Measurements from ENCODE around the gene CADM4.
"Not testable (repeated sequence)": the region's sequence is repeated elsewhere in the genome, so short reads cannot be mapped to it uniquely, and the experiment has no call there.

Gene CADM4, protein sequence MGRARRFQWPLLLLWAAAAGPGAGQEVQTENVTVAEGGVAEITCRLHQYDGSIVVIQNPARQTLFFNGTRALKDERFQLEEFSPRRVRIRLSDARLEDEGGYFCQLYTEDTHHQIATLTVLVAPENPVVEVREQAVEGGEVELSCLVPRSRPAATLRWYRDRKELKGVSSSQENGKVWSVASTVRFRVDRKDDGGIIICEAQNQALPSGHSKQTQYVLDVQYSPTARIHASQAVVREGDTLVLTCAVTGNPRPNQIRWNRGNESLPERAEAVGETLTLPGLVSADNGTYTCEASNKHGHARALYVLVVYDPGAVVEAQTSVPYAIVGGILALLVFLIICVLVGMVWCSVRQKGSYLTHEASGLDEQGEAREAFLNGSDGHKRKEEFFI

DNA sequence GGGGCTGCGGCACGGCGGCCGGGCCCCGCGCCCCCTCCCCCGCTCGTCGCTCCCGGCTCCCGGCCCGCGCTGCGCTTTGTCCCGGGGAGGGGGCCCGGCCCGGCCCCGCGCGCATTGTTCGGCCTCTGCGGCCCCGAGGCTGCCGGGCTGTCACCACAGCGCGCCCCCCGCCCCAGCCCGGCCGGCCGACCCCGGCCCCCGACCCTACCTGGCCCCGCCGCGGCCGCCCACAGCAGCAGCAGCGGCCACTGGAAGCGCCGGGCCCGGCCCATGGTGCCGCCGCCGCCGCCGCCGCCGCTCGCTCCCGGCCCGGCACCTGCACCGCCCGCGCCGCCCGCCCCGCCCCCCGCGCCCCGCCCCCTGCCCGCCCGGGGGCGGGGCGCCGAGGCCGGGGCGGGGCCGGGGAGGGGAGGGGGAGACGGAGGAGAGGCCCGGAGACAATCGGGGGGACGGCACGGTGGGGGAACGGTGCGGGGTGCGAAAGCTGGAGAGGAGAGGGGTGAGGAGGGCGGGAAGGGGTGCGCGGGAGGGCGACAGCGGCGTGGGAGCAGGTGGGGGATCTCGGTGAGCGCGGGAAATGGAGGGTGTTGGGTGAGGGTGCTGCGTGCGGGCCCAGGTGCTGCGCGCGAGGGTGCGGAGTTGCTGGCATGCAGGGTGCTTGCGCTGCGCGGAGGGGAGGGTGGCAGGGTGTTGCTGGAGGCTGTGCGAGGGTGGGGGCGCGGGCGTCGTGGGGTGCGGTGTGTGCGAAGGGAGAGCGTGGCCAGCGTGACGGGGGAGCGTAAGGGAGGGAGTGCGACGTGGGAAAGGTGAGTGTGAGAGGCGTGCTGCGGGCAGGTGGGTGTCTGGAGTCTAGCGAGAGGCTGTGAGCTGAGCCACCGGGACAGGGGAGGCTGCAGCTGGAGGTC, at the start of gene CADM4:
Gene CADM4, minus strand, starts transcription at position 332 of the 905 bp plus-strand sequence. Its CDS starts 60 bp downstream, at position 272.
- DNase-seq, result peak; percentile 61

DNA sequence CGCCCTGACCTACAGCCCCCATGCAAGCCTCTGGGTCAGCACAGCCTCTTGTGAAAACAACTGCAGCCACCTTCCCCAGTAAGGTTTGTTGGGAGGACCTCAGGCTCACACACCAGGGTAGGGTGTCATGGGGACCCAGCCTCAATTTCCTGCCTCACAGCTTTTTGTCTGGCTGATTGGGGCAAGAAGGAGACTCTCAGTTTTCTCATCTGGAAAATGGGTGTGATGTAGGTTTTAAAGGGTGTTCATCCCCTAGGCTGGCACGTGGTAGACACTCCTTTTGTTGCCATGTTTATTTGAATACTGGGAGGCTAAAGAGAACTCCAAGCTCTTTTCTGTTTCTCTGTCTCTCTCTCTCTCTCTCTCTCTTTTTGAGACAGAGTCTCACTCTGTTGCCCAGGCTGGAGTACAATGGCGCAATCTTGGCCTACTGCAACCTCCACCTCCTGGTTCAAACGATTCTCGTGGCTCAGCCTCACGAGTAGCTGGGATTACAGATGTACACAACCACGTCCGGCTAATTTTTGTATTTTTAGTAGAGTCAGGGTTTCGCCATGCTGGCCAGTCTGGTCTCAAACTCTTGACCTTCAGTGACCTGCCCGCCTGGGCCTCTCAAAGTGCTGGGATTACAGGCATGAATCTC, 48.5 kb upstream of the CADM4 start:
- no peak for DNase-seq

DNA sequence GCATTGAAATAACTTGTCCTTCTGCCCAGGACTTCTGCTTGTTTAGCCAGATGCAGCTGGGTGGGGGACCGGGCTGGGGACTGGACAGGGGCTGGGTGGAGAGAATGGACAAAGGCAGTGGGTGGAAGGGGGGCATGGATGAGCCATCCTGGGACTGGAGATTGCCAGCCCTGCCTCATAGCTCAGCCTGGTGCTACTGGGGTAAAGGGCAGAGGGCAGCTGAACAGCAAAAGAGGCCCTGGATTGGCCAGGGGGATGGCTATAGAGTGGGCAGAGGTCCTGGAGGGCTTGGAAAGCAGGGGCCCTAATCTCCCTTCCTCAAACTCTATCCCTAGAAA, 48.0 kb upstream of the CADM4 start:
- no peak for DNase-seq

DNA sequence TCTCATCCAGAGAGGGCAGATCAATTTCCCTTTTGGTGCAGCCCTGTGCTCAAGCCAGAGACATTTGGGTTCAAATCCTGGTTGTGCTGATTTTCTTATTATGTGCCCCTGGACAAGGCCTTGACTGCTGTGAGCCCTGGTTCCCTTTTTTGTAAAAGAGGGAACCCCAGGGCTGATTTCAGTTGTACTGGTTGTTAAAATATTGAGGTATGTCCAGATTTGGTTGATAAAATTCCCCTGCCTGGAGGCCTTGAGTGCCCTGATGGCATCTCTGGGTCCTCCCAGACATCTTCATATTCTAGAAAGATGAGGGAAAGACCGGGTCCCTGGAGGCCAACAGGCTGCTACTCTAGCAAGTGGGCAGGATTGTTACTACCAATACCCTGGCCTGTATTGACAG, 44.7 kb upstream of the CADM4 start:
- DNase-seq, result no peak

DNA sequence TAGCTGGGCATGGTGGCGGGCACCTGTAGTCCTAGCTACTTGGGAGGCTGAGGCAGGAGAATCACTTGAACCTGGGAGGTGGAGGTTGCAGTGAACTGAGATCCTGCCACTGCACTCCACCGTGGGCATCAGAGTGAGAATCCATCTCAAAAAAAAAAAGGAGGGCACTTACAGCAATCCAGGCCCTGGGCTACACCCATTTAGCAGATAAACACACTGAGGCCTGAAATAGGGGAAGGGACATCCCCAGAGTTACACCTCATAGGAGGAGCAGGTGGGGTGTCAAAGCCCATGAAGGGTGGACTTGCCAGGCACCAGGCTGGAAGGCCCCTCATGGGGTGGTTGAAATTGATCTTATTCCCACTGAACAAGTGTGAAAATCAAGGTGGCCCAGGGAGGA, 44.3 kb upstream of the CADM4 start:
- DNase-seq, result no peak

DNA sequence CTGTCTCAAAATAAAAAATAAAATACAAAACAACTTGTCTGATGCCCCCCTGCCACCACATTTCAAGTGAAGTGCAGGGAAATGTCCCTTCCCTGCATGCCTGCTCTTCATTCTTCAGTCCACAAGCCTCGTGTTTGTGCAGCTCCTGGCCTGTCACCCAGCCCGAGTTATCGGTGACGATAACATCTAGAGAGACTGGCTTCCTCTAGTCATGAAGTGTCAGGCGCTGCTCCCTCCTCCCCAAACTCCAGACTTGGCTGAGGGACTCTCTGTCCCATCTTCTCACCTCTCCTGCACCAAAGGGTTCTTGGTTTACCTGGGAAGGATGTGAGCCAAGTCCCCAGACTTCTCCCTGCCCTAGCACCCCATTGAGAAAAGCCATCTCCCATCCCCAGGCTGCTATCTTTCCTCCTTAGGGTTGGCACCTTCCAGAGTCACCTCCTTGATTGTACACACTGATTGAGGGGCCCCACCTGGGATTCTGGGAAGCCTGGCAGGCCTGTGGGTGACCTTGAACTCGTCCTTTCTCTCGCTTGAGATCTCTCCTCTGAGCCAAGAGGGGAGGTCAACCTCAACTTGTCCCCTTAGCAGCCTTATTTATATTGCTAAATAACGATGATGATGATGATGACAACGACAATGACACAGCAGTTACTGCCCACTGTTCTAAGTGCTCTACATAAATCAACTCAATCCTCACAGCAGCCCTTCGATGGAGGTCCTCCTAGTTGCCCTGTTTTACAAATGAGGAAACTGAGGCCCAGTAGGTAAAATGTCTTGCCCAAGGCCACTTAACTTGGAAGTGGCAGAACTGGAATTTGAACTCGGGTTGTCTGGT, 43.4 kb upstream of the CADM4 start:
- no peak for DNase-seq

DNA sequence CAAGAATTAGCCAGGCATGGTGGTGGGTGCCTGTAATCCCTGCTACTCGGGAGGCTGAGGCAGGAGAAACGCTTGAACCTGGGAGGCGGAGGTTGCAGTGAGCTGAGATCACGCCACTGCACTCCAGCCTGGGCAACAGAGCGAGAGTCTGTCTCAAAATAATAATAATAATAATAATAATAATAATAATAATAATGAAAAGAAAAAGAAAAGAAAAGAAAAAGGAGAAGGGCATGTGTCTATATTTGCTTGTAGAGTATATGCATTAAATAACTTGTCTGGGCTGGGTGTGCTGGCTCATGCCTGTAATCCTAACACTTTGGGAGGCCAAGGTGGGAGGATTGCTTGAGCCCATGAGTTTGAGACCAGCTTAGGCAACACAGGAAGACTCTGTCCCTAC, 42.6 kb upstream of the CADM4 start:
- not testable (repeated sequence) for DNase-seq

DNA sequence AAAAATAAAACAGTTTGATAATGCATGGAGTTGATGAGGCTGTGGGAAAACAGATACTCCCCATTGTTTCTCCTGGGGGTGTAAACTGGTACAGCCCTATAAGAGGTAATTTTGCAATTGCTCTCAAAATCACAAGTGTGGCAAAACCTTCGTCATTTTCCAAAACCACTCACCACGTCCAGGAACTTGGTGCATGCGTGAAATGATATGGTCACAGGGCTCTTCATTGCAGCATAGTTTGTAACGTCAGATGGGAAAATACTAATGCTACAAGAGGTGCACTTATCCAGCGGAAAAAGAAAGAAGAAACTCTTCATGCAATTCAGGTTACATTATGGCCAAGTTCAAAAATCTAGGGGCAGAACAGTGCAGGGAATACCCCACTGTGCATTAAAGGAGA, 42.2 kb upstream of the CADM4 start:
- no peak for DNase-seq

DNA sequence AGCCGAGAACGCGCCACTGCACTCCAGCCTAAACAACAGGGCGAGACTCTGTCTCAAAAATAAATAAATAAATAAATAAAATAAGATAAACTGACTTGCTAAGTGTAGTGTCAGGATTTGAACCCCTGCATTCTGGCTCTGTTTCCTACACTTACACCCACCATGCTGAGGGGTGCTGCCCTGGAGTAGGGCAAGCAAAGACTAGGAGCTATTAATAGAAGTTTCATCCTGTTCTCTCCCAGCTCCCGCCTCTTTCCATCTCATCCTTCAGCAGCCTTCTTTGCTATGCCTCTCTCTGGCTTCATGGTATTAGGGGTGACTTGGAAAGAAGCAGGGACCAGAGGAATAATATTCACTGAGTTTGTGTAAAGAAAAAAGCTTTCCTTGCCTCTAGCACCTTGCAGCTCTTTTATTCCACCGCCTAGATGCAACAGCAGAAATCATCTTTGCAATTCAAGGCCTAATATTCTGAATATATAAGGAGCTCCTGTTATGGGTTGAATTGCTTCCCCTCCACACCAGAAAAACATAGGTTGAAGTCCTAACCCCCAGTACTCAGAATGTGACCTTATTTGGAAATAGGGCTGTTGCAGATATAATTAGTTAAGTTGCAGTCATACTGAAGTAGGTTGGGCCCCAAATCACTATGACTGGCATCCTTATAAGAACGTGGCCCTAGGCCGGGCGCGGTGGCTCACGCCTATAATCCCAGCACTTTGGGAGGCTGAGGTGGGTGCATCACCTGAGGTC, 39.0 kb upstream of the CADM4 start:
- DNase-seq, result no peak

DNA sequence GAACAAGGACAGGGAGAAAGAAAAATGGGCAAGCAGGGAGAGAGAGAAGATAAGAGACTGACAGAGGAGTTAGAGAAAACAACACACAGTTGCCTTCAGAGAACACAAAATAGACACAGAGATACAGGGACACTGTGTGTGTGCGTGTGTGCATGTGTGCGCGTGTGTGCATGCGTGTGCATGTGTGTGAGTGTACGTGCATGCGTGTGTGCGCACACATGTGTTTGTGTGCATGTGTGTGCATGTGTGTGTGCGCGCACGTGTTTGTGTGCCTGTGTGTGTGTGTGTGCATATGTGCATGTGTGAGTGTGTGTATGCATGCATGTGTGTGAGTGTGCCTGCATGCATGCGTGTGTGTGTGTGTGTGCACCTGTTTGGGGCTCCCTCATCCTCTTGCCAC, 36.3 kb upstream of the CADM4 start:
- DNase-seq, result no peak

DNA sequence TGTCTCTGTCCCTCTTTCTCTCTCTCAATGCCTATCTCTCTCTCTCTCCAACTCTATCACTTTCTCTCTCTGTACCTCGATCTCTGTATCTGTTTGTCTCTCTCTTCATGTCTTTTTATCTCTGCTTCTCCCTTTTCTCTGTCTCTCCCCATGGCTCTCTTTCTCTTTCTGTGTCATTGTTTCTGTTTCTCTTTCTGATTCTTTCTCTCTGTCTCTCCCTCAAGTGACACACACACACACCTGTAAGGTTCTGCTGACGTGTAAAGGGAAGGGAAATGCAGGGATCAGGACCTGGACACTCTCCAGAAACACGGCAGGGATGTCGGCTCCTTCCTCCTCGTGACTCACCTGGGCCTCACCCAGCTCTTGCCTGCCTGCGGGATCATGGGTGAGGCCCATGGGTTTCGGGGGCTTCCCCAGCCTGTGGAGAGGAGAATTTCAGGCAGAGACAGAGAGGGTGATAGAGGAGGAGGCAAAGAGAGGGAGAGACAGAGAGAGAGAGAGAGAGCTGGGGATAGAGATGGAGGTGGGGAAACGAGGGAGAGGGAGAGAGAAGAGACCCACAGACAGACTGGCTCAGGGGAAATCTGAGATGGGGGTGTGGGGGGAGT, 35.7 kb upstream of the CADM4 start:
- DNase-seq, result no peak

DNA sequence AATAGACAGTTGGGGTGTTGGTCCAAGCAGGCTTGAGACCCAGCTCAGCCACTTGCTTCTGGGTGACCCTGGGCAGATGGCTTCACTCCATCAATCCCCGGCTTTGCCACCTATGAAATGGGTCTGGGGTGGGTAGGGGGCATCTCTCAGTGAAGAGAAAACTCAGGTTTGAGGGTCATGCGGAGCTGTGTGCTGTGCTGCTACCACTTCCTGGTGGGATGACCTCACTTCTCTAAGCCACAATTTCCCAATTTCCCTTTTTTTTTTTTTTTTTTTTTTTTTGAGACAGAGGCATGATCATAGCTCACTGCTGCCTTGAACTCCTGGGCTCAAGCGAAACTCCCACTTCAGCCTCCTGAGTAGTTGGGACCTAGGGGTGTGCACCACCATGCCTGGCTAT, 34.9 kb upstream of the CADM4 start:
- no peak for DNase-seq

DNA sequence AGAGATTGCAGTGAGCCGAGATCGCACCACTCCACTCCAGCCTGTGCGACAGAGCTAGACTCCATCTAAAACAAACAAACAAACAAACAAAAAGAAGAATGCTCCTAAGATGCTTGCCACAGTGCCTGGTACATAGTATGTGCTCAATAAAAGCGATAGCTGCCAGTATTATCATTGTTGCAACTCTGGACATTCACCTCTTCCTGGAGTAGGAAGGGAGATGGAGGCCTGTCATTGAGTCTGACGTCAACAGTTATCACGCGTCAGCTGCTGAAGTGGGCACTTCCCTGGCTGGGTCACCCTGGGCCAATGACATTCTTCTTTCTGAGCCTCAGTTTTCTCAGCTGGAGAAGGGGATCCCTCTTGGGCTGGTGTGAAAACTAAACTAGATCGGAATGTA, 34.5 kb upstream of the CADM4 start:
- DNase-seq, result no peak

DNA sequence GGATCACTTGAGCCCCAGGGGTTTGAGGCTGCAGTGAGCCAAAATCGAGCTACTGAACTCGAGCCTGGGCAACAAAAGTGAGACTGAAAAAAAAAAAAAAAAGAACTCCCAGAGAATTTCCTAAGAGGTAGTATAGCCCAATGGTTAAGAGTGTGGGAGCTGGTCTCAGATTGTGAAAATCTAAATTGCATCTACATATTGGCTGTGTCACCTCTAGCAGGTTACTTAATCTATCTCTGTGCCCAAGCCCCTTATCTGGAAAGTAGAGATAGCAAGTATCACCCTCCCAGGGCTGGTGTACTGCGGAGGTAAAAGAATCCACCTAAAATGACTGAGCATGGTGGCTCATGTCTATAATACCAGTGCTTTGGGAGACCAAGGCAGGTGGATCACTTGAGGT, 34.0 kb upstream of the CADM4 start:
- DNase-seq, result no peak

DNA sequence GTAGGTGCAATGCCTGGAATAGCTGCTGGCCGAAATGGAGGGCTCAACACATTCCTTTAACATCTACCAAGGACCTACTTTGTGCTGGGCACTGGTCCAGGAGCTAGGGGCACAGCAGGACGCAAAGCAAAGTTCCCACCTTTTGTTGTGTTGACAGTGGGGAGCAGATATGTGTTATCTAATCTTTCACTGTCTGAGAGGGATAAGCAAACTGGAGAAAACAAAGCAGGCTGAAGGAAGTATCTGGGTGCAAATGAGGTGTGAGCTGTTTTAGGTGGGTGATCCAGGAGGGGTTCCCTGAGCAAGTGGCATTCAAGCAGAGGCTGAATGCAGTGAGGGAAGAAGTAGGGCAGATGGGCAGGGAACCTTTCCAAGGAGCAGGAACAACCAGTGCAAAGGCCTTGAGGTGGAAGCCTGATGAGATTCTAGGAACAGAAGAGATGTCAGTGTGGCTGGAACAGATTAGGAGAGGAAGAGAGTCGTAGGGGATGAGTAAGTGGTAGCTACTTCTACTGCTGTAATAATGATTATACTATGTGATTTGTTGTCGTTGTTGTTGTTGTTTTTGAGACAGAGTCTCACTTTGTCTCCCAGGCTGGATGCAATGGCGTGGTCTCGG, 32.5 kb upstream of the CADM4 start:
- DNase-seq, result peak; percentile 47

DNA sequence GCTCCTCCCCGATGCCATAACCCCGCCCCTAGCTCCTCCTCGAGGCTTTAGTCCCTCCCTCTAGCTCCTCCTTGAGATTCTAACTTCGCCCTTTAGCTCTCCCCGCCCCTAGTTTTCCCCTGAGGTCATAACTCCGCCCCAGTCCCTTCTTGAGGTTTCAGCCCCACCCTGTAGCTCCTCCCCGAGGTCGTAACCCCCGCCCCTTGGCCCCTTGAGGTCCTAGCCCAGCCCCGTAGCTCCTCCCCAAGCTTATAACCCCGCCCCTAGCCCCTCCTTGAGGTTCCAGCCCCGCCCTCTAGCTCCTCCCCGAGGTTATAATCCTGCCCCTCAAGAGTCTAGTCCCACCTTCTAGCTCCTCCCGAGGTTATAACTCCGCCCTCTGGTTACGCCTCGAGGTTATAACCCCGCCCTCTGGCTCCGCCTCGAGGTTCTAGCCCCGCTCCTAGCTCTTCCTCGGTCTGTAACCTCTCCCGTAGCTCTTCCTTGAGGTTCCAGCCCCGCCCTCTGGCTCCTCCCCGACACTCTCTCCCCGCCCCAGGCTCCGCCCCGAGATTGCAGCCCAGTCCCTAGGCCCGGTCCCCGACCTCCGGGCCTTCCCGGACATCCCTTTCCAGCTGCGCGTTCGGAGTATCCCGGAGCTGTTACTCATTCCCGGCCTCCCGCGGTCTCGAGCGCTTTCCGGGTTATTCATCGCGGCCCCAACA, 28.9 kb upstream of the CADM4 start:
- peak; percentile 100 for DNase-seq

DNA sequence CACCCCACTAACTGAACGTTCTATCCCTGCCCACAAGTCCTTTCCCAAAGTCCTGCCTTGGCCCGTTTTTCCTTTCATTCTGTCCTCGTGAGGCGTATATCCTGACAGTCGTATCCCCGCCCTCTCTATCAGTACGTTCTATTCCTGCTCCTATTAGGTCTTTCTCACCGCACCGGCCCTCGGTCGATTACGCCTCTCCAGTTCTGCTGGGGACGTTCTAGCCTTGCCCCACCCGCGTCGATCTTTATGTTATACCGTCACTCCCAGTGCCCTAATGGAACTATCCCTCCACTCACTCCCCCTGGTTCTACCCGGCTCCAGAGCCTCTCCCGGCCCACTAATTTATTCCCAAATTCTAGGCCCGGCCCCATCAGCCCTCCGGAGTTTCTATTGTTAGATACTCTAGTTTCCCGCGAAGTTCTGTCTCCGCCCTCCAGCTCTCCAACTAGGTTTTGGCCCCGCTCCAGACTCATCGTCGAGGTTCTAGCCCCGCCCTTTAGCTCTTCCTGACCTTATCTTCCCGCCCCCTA, 28.3 kb upstream of the CADM4 start:
- DNase-seq, result no peak

DNA sequence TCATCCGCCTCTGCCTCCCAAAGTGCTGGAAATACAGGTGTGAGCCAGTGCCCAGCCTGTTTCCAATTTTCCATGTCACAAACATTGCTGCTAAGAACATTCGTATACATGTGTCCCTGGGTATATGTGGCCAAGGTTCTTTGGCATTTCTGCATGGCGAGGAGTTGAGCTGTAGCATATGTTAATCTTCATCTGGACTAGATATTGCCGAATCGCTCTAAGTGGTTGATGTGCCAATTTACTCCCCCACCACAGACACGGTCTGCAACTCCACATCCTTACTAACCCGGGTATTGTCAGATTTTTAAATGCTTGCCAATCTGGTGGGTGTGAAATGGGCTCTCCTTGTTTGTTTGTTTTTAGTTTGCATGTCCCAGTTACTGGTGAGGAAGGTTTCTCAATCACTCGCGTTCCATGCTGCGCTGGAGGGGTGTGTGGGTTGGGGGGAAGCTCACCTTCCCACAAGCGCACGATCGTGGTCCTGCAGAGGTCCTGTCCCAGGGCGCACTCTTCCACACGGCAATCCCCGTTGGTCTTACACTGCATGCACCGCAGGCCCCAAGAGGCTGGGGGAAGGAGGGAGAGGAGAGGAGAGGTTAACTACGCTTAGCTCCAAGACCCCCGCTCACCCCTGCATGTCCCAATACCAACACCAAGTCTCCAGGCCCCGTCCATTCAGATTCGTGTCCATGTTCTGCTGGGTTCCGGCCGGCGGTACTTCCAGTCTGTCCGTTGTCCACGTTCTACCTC, 27.7 kb upstream of the CADM4 start:
- peak; percentile 46 for DNase-seq

DNA sequence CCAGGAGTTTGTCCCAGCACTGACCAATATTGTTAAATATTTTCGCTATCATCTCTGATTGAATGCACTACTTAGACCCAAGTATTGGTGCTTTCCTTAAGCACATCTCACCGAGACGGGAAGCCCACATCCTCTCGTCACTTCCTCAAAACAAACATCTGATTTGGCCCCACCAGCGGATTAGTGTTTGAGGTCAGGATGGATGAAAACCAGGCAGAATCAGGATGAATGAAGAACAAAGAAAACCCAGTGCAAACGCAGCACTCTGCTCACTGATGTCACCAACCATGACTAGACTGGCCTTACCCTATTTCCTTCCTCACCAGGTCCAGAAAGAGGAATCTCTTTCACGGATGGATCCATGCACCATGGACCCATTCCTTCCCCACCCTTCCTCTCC, 24.4 kb upstream of the CADM4 start:
- no peak for DNase-seq
